ENCODE data around the gene CFAP161.

The CFAP161 gene

DNA sequence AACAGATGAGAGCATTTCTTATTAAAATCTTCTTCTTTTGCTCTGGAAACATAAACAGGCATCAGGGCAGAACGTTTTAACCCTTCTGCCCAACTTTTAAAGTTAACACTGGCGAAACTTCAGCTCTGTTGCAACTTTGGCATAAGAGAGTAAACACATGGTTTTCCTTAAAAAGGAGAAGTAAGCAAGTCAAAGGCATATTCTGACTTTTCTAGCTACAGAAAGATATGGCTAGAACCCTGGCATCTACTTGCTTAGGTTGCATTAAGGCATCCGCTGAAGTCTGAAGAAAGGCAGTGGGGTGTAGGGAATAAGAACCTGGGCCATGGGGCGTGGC is 49.3 kb downstream of the CFAP161 start:
- DNase-seq (ENCODE audit: low read depth in 2 of 2), result no peak

DNA sequence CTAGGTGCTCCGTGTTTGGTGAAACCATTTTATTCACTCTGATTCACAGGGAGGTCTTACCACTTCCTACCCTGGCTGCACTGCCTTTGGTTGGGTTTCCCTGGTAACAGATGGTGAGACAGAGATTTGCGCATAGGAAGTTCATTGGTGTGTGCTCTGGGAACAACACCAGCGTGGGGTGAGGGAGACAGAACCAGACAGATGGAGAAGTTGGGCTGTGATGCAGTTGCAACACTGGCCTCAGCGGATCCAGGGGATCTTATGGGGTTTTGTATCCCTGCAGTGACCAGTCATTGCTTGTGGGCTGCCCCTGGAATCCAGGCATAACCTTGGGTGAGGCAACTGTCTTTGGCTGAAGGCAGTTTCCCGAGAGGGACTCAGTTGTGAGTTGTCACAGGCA is 50.1 kb downstream of the CFAP161 start:
- no peak for DNase-seq (ENCODE audit: low read depth in 2 of 2)

DNA sequence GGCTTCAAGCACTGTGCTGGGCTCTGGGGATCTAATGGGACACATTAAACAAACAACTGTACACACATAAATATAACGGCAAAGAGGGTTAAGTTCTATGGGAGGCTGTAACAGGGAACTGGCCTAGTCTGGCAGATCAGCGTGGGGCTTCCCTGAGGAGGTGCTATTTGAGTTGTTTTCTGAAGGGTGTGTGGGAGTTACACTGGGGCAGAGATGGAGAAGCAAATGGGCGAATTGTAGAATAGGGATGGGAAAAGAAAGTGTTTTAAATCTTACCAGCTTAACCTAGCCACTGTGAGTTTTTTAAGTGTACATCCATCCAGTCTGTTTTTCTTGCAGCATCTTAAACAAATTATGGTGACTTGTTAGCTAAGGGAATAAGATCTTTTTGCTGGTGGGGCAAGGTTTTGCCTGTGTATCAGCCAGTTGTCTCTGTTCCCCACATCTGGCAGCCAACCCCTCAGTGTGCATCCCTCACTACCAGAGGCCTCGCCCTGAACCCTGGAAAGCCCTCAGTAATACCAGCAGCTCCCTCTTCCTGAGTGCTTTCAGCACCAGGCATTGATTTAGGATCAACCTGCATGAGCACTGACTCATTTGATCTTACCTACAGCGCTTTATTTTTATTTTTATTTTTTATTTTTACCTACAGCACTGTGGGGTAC is 51.7 kb downstream of the CFAP161 start:
- no peak for DNase-seq (ENCODE audit: low read depth in 2 of 2)

DNA sequence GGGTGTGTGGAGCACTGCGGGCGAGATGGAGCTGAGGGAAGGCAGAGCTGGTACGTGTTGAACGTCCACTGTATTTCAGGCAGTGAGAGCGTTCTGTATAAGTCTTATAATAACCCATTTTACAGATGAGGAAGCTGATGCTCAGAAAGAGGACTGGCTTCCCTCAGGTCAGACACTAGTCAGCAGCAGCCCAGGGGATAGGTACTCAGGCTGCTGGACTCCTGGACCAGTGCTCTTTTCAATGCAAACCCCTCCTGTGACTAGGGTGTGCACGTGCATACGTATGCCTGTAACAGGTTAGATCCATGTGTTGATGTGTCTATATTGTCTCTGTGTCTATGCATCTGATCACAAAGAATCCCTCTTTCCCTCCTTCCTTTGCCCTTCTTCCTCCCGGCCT is 54.3 kb downstream of the CFAP161 start:
- DNase-seq (ENCODE audit: low read depth in 2 of 2), result no peak

DNA sequence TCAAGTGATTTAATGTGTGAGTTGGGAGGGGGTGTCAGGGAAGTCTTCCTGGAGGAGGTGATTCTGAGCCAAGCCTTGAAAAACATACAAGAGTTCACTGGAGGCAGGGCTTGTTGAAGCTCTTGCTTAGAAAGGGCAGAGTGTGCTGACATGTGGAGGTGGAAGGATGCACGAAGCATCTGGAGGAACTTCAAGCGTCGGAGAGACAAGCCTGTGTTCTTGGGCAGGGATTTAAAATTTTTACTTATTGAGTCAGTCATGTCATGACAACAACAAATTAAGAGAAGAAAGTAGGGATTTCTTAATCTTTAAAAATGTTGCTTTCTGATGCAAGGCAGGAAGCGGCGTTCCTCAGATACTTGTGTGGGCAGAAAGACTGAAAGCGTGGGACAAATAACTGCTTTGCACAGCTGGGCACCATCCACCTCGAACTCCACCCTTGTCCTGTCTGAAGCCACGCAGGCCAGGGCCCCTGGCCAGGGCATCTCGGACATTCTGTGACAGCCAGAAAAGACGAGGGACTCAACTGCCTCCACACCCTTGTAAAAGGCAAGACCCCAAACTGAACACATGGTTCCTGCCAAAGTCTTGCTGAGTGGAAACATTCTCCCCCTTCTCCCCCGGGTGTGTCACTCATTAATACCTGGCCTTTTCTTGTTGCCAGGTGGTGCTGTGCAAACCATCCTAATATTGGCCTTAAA is 55.7 kb downstream of the CFAP161 start:
- DNase-seq (ENCODE audit: low read depth in 2 of 2), result no peak

DNA sequence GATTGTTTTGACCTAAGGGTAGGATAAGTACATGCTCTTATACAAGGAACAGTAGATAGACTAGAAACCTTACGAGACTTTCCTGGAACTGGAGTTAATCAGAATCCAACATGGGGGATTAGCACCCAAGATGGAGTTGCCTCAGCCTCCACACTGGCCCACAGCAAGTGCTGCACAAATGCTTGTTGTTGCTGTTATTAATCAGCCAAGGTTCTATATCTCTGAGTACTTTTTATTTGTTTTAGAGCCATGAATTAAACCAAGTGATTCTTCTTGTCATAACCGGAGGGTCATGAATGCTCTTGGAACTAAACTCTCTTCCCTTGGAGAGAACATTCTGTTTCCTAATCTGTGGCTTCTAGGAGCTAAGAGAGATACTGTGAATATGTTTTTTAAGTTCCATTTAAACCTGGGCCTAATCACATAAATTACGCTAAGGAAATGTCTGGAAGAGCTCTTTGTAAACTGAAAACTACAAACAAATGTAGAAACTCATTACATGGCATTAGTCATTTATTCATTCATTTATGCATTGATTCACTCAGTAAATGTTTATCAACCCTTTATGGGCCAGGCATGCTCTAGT is 56.9 kb downstream of the CFAP161 start:
- DNase-seq (ENCODE audit: low read depth in 2 of 2), result no peak

DNA sequence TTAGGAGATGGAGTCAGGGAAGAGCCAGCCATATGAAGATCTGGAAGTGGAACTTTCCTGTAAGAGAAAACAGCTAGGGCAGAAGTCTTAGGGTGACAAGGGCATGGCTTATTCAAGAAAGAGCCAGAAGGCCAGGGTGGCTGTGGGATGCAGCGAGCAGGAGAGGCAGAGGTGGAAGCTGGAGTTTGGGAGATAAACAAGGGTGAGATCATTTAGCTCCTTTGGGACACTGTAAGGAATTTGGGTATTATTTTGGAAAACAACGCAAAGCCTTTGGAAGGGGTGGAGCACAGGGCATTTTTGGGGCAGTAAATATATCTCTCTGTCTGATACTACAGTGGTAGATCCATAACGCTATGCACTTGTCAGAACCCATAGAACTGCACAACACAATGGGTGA is 57.6 kb downstream of the CFAP161 start:
- no peak for DNase-seq (ENCODE audit: low read depth in 2 of 2)

DNA sequence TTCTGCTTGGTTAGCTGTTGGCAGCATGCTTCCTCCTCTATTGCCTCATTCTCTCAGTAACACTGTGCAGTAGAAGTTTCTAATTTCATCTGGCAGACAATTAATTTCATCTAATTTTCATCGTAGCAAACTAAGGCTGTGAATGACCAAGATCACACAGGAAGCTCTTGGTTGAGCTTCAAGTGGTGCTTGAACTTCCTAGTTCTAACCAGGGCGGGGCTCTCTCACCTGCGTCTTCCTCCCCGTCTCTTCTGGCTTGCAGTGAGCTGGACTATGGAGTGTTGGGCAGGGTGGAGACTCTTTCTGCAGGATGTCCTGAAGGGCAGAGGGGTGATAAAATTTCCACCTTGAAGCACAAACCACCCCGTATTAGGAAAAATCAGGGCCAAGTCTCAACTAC is 60.7 kb downstream of the CFAP161 start:
- DNase-seq (ENCODE audit: low read depth in 2 of 2), result no peak

DNA sequence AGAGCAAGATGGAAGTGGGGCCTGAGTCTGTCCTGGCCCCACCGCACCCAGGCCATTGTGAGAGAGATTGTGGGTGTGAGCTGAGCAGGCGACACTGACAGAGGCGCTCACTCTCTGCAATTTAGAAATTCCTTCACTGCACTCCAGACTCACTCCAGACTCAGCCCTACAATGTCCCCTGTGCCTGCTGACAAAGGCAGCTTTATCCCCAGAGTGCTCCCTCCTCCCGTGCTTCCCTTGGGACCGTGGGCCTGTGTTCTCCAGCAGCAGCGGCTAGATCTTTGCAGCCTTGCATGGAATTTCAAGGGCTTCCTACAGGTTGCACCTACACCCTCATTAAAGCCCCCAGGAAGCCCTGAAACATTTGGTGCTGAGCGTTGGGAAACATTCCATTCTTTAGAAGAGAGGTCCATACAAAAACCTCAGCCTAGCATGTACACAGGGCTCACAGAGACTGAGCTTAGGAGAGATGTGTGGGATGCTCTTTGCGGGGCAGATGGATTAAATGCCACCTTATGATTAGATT is 61.3 kb downstream of the CFAP161 start:
- no peak for DNase-seq (ENCODE audit: low read depth in 2 of 2)

DNA sequence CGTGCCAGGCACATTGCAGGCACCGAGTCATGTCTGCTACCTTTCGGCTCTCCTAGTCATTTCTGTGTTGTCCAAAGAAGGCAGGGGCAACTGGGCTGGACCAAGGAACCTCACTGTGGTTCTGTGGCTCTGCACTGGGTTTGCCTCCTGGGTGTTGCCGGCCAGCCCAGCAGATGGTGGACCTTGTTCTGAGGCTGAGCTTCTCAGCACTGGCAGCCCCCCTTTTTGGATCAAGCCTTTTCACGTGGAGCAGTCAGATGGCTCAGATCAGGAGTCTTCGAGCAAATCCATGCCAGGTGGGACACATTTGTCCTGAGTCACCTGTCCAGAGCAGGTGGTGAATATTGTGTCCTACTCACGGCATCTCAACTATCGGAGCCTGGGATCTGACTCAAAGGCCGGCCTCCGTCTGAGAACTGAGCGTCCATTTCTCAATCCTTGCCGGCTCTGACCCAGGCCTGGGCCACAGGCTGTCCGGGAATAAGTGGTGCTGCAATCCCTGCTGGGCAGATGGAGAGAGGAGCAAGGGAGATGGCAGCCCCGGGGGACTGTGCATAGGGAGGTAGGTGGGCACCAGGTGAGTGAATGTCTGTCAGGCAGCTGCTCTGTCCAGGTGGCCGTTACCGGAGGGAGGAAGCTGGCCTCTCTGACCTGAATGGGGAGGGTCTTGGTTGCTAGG is 62.6 kb downstream of the CFAP161 start, which contains the start of gene IL16:
IL16 (plus strand) TSS at position 304 of the 679 bp plus-strand sequence. CDS start 28,521 bp downstream, outside the sequence.
- DNase-seq (ENCODE audit: low read depth in 2 of 2), result no peak

DNA sequence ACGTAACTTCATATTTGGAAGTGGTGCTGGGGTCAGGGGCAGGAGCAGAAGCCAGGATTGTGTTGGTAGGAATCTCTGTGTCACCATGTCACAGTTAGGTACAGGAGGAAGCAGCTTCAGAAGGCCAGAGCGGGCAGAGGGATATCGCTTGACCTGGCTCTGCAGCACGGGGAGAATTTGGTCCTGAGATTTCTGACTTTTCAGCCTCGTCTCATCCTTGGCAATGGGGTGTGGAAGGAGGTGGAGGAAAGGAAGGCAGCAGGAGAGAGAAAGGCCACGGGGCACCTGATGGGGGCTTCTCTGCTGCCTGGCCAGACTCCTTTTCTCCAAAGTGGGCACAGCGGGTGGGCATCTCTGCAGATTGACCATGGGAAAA is 63.2 kb downstream of the CFAP161 start:
- DNase-seq (ENCODE audit: low read depth in 2 of 2), result no peak

DNA sequence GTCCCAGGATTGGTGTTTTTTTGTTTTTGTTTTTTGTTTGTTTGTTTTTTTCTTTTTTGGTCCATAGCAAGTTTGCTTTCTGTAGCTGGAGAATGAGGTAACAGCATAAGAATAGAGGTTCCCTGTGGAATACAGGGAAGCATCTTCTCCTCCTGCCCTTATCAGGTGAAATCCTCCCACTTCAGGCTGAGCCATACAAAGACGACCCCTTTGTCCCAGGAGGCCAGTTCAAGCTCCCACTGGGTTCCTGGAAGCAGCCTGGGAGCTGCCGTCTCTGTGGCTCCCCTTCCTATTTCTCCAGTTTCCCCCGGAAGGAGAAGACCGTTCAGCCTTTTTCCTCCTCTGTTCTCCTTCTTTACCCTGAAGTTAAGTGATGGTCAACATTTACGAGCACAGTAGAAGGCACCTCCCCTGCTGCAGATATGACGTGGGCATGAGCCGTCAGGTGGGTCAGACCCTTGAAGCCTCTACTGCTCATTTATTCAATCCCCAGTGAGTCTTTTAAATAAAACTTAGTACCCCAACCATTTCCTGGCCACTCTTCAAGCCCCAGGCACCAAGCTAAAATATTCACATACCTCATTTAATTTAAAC is 63.7 kb downstream of the CFAP161 start:
- no peak for DNase-seq (ENCODE audit: low read depth in 2 of 2)

Data from stimulated activated CD8-positive, alpha-beta memory T cell treated with anti-CD3 and anti-CD28 coated beads, Interleukin-15, amount 100 ng/mL, for 48 hours (primary cell).